ENCODE results near the gene ZNF653. TPM values are rescaled to one million over a fixed set of nuclear protein-coding genes. Genes with fewer than 3 reads are reported as not detected.

The ZNF653 gene
- total and polyA plus RNA-seq, 9 of the 15 experiments (the other 6 are each of a cell fraction or from before 2014, with no cell fraction given), result 1.6 to 8.0 (median 4.2) TPM; not detected in 2

GRCh38 chr19:11535792-11536595 is 30.4 kb upstream of the ZNF653 start (continued):
- TF ChIP-seq NR3C1 (CRISPR knock-in tag; IDR thresholded peaks at IDR 0.05) (no peak), ZNF395 (CRISPR knock-in tag; IDR thresholded peaks at IDR 0.05) (peak; percentile 41; the same call in 1 of the 2 replicates), TEAD4 (IDR thresholded peaks at IDR 0.05; ENCODE audit: low read length) (0 out of 2 replicates have a peak, but pooled peaks have one; percentile 7), TEAD4 (CRISPR knock-in tag; IDR thresholded peaks at IDR 0.05; ENCODE audit: borderline replicate concordance) (no peak), ARID1B (IDR thresholded peaks at IDR 0.05) (peak; percentile 61), ERF (CRISPR knock-in tag; IDR thresholded peaks at IDR 0.05) (0 out of 2 replicates have a peak, but pooled peaks have one; percentile 74), ELF1 (tag; IDR thresholded peaks at IDR 0.05) (no peak), ZNF511 (CRISPR knock-in tag; IDR thresholded peaks at IDR 0.05) (no peak), ZNF121 (CRISPR knock-in tag; conservative IDR thresholded peaks at IDR 0.05) (no peak), MEF2D (tag; conservative IDR thresholded peaks at IDR 0.05; ENCODE audit: low read depth) (peak; percentile 51; the same call in 1 of the 2 replicates), RFX7 (CRISPR knock-in tag; IDR thresholded peaks at IDR 0.05) (no peak), NR2F6 (CRISPR knock-in tag; IDR thresholded peaks at IDR 0.05) (no peak), HOXB6 (CRISPR knock-in tag; IDR thresholded peaks at IDR 0.05; ENCODE audit: borderline replicate concordance) (no peak), ASH1L (IDR thresholded peaks at IDR 0.05; ENCODE audit: borderline replicate concordance, low read depth, partially characterized antibody) (no peak), MCM3 (IDR thresholded peaks at IDR 0.05) (no peak), GTF2B (IDR thresholded peaks at IDR 0.05; ENCODE audit: extremely low read depth, insufficient read length) (no peak), POLR2H (tag; IDR thresholded peaks at IDR 0.05; ENCODE audit: low read depth) (no peak), GTF2E2 (tag; IDR thresholded peaks at IDR 0.05) (no peak), SMAD3 (CRISPR knock-in tag; conservative IDR thresholded peaks at IDR 0.05) (0 out of 2 replicates have a peak, but pooled peaks have one; percentile 37), SRSF7 (optimal IDR thresholded peaks at IDR 0.05; ENCODE audit: low read depth, low read length) (no peak), GATAD2A (IDR thresholded peaks at IDR 0.05) (peak; percentile 69; the same call in 1 of the 2 replicates)
- TF ChIP-seq, protein P1, sequence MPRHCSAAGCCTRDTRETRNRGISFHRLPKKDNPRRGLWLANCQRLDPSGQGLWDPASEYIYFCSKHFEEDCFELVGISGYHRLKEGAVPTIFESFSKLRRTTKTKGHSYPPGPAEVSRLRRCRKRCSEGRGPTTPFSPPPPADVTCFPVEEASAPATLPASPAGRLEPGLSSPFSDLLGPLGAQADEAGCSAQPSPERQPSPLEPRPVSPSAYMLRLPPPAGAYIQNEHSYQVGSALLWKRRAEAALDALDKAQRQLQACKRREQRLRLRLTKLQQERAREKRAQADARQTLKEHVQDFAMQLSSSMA (CRISPR knock-in tag; IDR thresholded peaks at IDR 0.05), result no peak
- TF ChIP-seq, protein P2, sequence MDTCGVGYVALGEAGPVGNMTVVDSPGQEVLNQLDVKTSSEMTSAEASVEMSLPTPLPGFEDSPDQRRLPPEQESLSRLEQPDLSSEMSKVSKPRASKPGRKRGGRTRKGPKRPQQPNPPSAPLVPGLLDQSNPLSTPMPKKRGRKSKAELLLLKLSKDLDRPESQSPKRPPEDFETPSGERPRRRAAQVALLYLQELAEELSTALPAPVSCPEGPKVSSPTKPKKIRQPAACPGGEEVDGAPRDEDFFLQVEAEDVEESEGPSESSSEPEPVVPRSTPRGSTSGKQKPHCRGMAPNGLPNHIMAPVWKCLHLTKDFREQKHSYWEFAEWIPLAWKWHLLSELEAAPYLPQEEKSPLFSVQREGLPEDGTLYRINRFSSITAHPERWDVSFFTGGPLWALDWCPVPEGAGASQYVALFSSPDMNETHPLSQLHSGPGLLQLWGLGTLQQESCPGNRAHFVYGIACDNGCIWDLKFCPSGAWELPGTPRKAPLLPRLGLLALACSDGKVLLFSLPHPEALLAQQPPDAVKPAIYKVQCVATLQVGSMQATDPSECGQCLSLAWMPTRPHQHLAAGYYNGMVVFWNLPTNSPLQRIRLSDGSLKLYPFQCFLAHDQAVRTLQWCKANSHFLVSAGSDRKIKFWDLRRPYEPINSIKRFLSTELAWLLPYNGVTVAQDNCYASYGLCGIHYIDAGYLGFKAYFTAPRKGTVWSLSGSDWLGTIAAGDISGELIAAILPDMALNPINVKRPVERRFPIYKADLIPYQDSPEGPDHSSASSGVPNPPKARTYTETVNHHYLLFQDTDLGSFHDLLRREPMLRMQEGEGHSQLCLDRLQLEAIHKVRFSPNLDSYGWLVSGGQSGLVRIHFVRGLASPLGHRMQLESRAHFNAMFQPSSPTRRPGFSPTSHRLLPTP (IDR thresholded peaks at IDR 0.05; ENCODE audit: borderline replicate concordance, extremely low read depth, insufficient read length), result peak; percentile 100

All from K562 (cell line).